Activated T-helper 1 cell treated with anti-CD3 and anti-CD28 coated beads, Interleukin-2, amount 50 U/mL, for 16 hours (primary cell): ENCODE measurements around the gene KLHL20.
"Not testable (repeated sequence)": the region's sequence is repeated elsewhere in the genome, so short reads cannot be mapped to it uniquely, and the experiment has no call there.

ENCODE experiments used
- DNase-seq, 2 donors: peaks; one replicate each; pipeline ENCODE4 v3.0.0-alpha.2; 2020; ENCODE audit warnings: low read depth in 1 of 2, low spot score in 1 of 2

Gene KLHL20

GRCh38 chr1:173753830-173754229 is 39.0 kb downstream of the KLHL20 start:
- no peak for DNase-seq

DNA sequence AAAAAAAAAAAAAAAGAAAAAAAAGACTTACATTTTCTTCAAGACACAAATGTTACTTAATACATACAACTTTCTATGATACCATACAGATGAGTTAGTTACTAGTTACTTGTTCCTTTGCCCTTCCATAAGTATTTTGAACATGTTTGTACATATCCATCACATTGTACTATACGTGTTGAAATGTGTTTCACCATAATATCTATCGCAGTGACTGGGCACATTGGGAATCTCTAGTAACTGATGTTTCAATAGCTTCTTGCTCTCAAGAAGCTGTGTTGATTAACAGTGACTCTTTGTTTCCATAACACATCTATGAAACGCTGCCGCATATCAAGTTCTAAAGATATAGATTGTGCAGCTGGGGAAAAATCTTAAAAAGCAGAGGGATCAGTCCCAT is 42.9 kb downstream of the KLHL20 start:
- DNase-seq = no peak

GRCh38 chr1:173758110-173758509 is 43.3 kb downstream of the KLHL20 start:
- DNase-seq = no peak

- no peak for DNase-seq
These were observed 44.2 kb downstream of the KLHL20 start for GRCh38 chr1:173758980-173759379.

DNA sequence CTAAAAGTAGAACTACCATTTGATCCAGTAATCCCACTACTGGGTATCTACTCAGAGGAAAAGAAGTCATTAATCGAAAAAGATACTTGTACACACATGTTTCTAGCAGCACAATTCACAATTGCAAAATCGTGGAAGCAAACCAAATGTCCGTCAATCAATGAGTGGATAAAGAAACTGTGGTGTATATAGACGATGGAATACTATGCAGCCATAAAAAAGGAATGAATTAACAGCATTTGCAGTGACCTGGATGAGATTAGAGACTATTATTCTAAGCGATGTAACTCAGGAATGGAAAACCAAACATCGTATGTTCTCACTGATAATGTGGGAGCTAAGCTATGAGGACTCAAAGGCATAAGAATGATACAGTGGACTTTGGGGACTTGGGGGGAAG is 49.5 kb downstream of the KLHL20 start:
- not testable (repeated sequence) for DNase-seq

DNA sequence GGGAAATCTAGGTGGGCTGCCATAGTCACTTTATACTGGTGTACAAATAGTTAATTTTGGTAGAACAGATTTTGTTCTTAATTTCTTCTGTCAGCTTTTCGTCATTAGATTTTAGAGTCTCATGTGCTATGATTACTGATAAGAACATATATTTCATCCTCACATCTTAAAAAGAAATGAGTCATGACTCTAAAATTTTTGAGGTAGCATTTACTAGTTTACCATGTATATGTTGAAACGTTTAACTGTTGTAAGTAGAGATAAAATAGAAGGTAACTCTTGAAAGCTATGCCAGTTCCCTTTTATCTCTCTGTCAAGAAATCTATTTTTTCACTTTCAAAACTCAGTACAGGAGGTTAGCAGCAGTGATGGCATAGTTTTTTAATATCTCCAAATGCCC is 53.4 kb downstream of the KLHL20 start:
- no peak for DNase-seq

- DNase-seq = no peak
These were observed 54.0 kb downstream of the KLHL20 start for GRCh38 chr1:173768827-173769226.

- DNase-seq = not testable (repeated sequence)
These were observed 55.5 kb downstream of the KLHL20 start for GRCh38 chr1:173770330-173770729.

DNA sequence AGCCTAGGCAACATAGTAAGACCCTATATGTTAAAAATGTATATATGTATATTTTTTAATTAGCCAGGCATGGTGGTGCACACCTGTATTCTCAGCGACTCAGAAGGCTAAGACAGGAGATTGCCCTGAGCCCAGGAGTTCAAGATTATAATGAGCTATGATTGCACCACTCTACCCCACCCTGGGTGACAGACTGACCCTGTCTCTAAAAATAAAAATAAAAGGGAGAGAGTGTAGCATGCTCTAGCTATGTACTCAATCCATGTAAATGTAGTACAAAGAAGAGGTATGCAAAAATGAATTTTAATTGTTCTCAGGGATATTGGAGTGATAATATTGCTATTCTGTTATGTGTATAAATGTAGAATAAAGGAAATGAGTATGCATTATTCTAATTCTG is 56.8 kb downstream of the KLHL20 start:
- DNase-seq = no peak

DNA sequence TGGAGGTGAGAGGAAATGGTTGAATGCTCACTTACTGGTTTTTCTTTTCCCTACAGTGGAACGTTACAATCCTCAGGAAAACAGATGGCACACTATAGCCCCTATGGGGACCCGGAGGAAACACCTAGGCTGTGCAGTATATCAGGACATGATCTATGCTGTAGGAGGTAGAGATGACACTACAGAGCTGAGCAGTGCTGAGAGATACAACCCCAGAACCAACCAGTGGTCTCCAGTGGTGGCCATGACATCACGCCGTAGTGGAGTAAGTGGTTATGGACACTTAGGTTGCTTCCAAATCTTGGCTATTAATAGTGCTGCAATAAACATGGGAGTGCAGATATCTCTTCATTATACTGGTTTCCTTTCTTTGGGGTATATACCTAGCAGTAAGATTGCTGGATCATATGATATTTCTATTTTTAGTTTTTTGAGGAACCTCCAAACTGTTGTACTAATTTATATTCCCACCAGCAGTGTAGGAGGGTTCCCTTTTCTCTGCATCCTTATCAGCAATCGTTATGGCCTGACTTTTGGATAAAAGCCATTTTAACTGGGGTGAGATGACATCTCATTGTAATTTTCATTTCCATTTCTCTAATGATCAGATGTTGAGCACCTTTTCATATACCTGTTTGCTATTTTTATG is 60.9 kb downstream of the KLHL20 start:
- no peak for DNase-seq

- no peak for DNase-seq
These were observed 65.2 kb downstream of the KLHL20 start for GRCh38 chr1:173779936-173780335.

DNA sequence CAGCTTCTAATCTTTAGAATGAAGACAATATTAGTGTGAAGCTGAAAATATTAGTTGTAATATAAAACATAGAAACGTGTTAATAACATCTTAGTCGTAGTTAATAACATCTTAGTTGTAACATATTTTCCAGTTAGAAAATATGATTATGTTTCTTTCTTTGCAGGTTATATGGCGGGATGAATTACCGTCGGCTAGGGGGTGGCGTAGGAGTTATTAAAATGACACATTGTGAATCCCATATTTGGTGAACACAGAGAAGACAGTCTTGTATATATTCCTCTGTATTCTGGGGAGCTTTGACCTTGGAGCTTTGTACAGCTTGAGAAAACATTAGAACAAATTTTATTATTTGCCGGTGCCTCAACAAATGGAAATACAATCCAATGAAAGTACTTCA is 70.2 kb downstream of the KLHL20 start:
- DNase-seq = no peak

GRCh38 chr1:173789841-173790240 is 75.1 kb downstream of the KLHL20 start:
- no peak for DNase-seq

DNA sequence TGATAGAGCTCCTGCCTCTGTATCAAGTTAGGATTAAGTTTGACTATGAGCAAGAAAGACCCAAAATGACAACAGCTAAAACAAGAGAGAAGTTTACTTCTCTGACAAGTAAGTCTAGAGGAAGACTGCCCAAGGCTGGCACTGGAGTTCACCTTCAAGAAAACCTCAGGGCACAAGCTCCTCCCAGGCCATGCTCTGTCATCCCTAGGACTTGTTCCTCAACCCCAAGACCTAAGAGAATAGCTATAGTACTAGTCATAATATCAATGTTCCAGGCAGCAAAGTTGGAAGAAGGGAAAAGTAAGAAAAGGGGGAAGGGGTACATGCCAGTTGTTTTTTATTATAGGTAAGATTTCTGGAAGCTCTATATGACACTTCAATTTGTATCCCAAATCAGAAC is 83.3 kb downstream of the KLHL20 start:
- no peak for DNase-seq

GRCh38 chr1:173799995-173800394 is 85.2 kb downstream of the KLHL20 start:
- DNase-seq = not testable (repeated sequence)

DNA sequence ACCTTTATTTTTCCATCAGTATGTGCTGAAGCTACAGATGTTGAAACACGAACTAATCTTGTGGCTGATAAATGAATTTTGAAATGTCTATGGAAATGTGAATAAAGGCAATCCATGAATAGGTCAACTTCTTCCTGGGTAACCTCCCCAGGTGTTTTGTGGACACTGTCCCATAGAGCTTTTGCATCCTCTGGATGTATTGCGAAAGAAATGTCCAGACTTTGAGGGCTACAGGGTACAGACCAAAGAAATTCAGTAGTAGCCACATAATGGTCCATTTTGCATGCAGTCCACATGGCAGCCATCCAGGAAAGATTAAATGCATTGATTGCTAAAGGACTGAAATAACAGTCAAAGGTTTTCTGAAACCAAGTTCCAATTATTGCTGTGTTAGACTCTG is 88.2 kb downstream of the KLHL20 start:
- DNase-seq = no peak

GRCh38 chr1:173813654-173814053 is 98.9 kb downstream of the KLHL20 start:
- DNase-seq = not testable (repeated sequence)

GRCh38 chr1:173818459-173818858 is 103.7 kb downstream of the KLHL20 start:
- DNase-seq = no peak

- no peak for DNase-seq
These were observed 106.9 kb downstream of the KLHL20 start for GRCh38 chr1:173821680-173822079.

- DNase-seq = no peak
These were observed 109.1 kb downstream of the KLHL20 start for GRCh38 chr1:173823781-173824314.

GRCh38 chr1:173824315-173825081 is 109.7 kb downstream of the KLHL20 start, which contains the start of the genes CENPL and DARS2:
Gene CENPL (minus strand): TSS chr1:173824883. CDS start chr1:173811299, 13,584 bp downstream.
Gene DARS2 (plus strand): TSS chr1:173824673. CDS start chr1:173825230, 557 bp downstream.
- DNase-seq = peak; percentile 71 to 80

DNA sequence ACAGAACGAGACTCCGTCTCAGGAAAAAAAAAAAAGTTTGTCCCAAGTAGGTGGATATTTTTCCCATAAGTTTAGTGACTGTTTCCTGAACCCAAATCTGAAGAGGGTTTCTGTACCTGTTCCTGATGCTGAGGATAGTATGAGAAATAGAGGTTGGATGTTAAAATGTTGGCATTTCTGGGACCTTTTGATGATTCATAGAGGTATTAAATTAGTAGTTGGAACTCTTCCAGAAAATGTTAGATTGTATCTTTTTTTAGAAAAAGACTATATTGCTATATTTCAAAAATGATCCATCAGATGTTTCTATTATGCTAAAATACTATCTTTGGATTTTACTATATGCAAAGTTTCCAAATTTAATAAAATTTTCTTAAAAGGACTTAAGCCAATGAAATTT is 112.8 kb downstream of the KLHL20 start:
- DNase-seq = no peak
